ENCODE measurements around the gene ERG.

GRCh38 chr21:38491536-38491935 is 6.7 kb downstream of the ERG start:
- TF ChIP-seq POLR2A (IDR thresholded peaks at IDR 0.05) (no peak), CTCF (IDR thresholded peaks at IDR 0.05) (no peak)

All from adrenal gland (tissue), 5 donors.